DOHH2 (cell line): Measurements from ENCODE around the gene HHIPL2.

ENCODE experiments used
- H3F3A ChIP-seq: fragments of 200-600 bp; sonication (generic), shearing (Covaris generic); 2 replicates; pipeline ENCODE4 v1.6.0; 2016; ENCODE audit warnings: antibody characterized with exemption, mild to moderate bottlenecking; ENCODE audit not compliant: control insufficient read depth, insufficient read depth
- H3K27ac ChIP-seq: fragments of 200-600 bp; sonication (generic); 2 replicates; pipeline ENCODE4 v1.5.1; 2014; ENCODE audit warnings: low read depth, mild to moderate bottlenecking, low read length, moderate library complexity
- H3K27me3 ChIP-seq: fragments of 200-600 bp; sonication (generic); 2 replicates; pipeline ENCODE4 v1.6.1; 2014; ENCODE audit warnings: mild to moderate bottlenecking, low read length, mixed read lengths; ENCODE audit not compliant: control insufficient read depth
- H3K36me3 ChIP-seq: fragments of 200-600 bp; sonication (generic); 2 replicates; pipeline ENCODE4 v1.6.1; 2014; ENCODE audit warnings: mild to moderate bottlenecking, low read length, moderate library complexity, mixed read lengths; ENCODE audit not compliant: control insufficient read depth
- H3K4me1 ChIP-seq: fragments of 200-600 bp; sonication (generic); 2 replicates; pipeline ENCODE4 v1.6.1; 2014; ENCODE audit warnings: mild to moderate bottlenecking, low read length, mixed read lengths; ENCODE audit not compliant: control insufficient read depth
- H3K4me2 ChIP-seq: fragments of 200-600 bp; sonication (generic); 2 replicates; pipeline ENCODE4 v1.6.0; 2014; ENCODE audit warnings: mild to moderate bottlenecking, low read length, moderate library complexity
- H3K4me3 ChIP-seq: fragments of 200-600 bp; sonication (generic); 2 replicates; pipeline ENCODE4 v1.5.1; 2014; ENCODE audit warnings: mild to moderate bottlenecking, low read length, mixed read lengths
- H3K79me2 ChIP-seq: fragments of 200-600 bp; sonication (generic); 2 replicates; pipeline ENCODE4 v1.6.1; 2014; ENCODE audit warnings: mild to moderate bottlenecking, low read length, mixed read lengths; ENCODE audit not compliant: control insufficient read depth
- H3K9me2 ChIP-seq: fragments of 200-600 bp; sonication (generic); replicated peaks from 2 replicates; pipeline ENCODE4 v1.6.1; 2014; ENCODE audit warnings: mild to moderate bottlenecking, low read length, mixed read lengths; ENCODE audit not compliant: control insufficient read depth
- H3K9me3 ChIP-seq: fragments of 200-600 bp; sonication (generic); 2 replicates; pipeline ENCODE4 v1.6.1; 2014; ENCODE audit warnings: antibody characterized with exemption, low read length, mixed read lengths; ENCODE audit not compliant: control insufficient read depth, insufficient read depth
- H4K20me1 ChIP-seq: fragments of 200-600 bp; sonication (generic); 2 replicates; pipeline ENCODE4 v1.6.0; 2014; ENCODE audit warnings: low read depth, mild to moderate bottlenecking, antibody characterized with exemption, low read length, moderate library complexity; ENCODE audit not compliant: control insufficient read depth, insufficient read depth
- CTCF ChIP-seq: fragments of 200-600 bp; sonication (generic); IDR thresholded peaks from one replicate; pipeline ENCODE4 v1.5.1; 2014; ENCODE audit warnings: antibody characterized with exemption, mild to moderate bottlenecking, low read depth, low read length; ENCODE audit not compliant: poor library complexity, severe bottlenecking
- EZH2phosphoT487 ChIP-seq: fragments of 200-600 bp; sonication (generic); IDR thresholded peaks from 2 replicates; pipeline ENCODE4 v1.6.1; 2017; ENCODE audit warnings: borderline replicate concordance, mild to moderate bottlenecking, antibody characterized with exemption, low read length, moderate library complexity, mixed read lengths

The HHIPL2 gene

GRCh38 chr1:222586842-222587241 is 38.9 kb upstream of the HHIPL2 start:
- no peaks in the 10 kb centered on the region for H3K27me3 ChIP-seq
- TF ChIP-seq EZH2phosphoT487 (no peak), CTCF (no peak)
- no peaks in the 10 kb centered on the region for H3K9me3 ChIP-seq
- H3K4me3 ChIP-seq, result no peak overlapping the region
- H3K27ac ChIP-seq, result no peak overlapping the region
- no peaks in the 10 kb centered on the region for H3F3A ChIP-seq
- H3K4me1 ChIP-seq, result peaks cover 39% of the 10 kb centered on the region
- H3K36me3 ChIP-seq, result peaks cover 56% of the 10 kb centered on the region
- H3K79me2 ChIP-seq, result peaks cover 66% of the 10 kb centered on the region
- H3K9me2 ChIP-seq, result no peaks in the 10 kb centered on the region
- H3K4me2 ChIP-seq, result no peak overlapping the region
- no peaks in the 10 kb centered on the region for H4K20me1 ChIP-seq

- Histone ChIP-seq H3K79me2 (peaks cover 47% of the 10 kb centered on the region), H3K4me2 (no peak overlapping the region), H3F3A (no peaks in the 10 kb centered on the region), H3K36me3 (peaks cover 76% of the 10 kb centered on the region), H3K27ac (no peak overlapping the region), H3K27me3 (no peaks in the 10 kb centered on the region), H3K9me3 (no peaks in the 10 kb centered on the region), H3K9me2 (no peaks in the 10 kb centered on the region), H3K4me1 (peaks cover 20% of the 10 kb centered on the region), H4K20me1 (no peaks in the 10 kb centered on the region), H3K4me3 (no peak overlapping the region)
- TF ChIP-seq CTCF (no peak), EZH2phosphoT487 (no peak)
Measured at GRCh38 chr1:222583079-222583478, 35.2 kb upstream of the HHIPL2 start.

GRCh38 chr1:222582099-222582774 is 34.3 kb upstream of the HHIPL2 start:
- Histone ChIP-seq H3K9me3 (no peaks in the 10 kb centered on the region), H3F3A (0 out of 2 replicates have a peak, but pooled peaks cover 2% of the 10 kb centered on the region), H3K9me2 (no peaks in the 10 kb centered on the region), H4K20me1 (no peaks in the 10 kb centered on the region), H3K4me3 (no peak overlapping the region), H3K27me3 (no peaks in the 10 kb centered on the region), H3K36me3 (peaks cover 75% of the 10 kb centered on the region), H3K4me1 (peaks cover 15% of the 10 kb centered on the region), H3K4me2 (no peak overlapping the region), H3K27ac (no peak overlapping the region), H3K79me2 (peaks cover 41% of the 10 kb centered on the region)
- no peak for TF ChIP-seq EZH2phosphoT487
- TF ChIP-seq CTCF, result no peak
